IMR-90 (cell line): ENCODE results near the gene COL12A1. TPM values are rescaled to one million over a fixed set of nuclear protein-coding genes. Genes with fewer than 3 reads are reported as not detected.

Experiments
- ATAC-seq: fragments of 200-7000 bp; cut with Tn5 transposase; 2 replicates; pipeline ENCODE4 v1.9.1; 2020; ENCODE audit warnings: low read depth, mild to moderate bottlenecking, moderate library complexity
- BruUV-seq: library from RNA; stranded (reverse); fragments of 400-500 nt; replicated peaks from 2 replicates; lab custom pipeline; 2021; lab: Mats Ljungman, UMichigan
- CTCF ChIA-PET: fragments of 300-600 bp; formaldehyde crosslinking; extraction: SDS; loops from one replicate; lab custom pipeline; 2021; ENCODE audit warnings: antibody characterized with exemption; lab: Yijun Ruan, JAX
- POLR2A ChIA-PET: fragments of 300-600 bp; sonication (Branson Sonifier 250); formaldehyde crosslinking; loops from one replicate; lab custom pipeline; 2022; ENCODE audit warnings: antibody characterized with exemption; ENCODE audit not compliant: unreplicated experiment; lab: Charles Lee
- DNase-seq: peaks from one replicate; pipeline ENCODE4 v3.0.0; 2013
- H2AFZ ChIP-seq: replicated peaks from 2 replicates; pipeline ENCODE3; 2013; ENCODE audit warnings: low read length, mild to moderate bottlenecking; ENCODE audit not compliant: poor library complexity
- H2AK5ac ChIP-seq: 2 replicates; pipeline ENCODE4 v1.6.1; 2013; ENCODE audit warnings: low read depth, low read length, inconsistent platforms
- H2AK9ac ChIP-seq: replicated peaks from 2 replicates; pipeline ENCODE3; 2013; ENCODE audit warnings: mild to moderate bottlenecking, low read depth, low read length, moderate library complexity; ENCODE audit not compliant: poor library complexity
- H2BK120ac ChIP-seq: 2 replicates; pipeline ENCODE4 v1.6.1; 2013; ENCODE audit warnings: low read depth, low read length, inconsistent platforms
- H2BK15ac ChIP-seq: 3 replicates; pipeline ENCODE4 v1.6.1; 2013; ENCODE audit warnings: low read depth, low read length, inconsistent platforms
- H2BK20ac ChIP-seq: 2 replicates; pipeline ENCODE4 v1.6.1; 2013; ENCODE audit warnings: low read depth, mild to moderate bottlenecking, inconsistent platforms, low read length, moderate library complexity
- H2BK5ac ChIP-seq: 2 replicates; pipeline ENCODE4 v1.6.1; 2013; ENCODE audit warnings: mild to moderate bottlenecking, low read depth, low read length, inconsistent platforms; ENCODE audit not compliant: poor library complexity, severe bottlenecking
- H3K14ac ChIP-seq: replicated peaks from 2 replicates; pipeline ENCODE4 v1.6.1; 2013; ENCODE audit warnings: low read depth, low read length, inconsistent platforms
- H3K18ac ChIP-seq: 2 replicates; pipeline ENCODE4 v1.6.1; 2013; ENCODE audit warnings: low read depth, low read length, control low read depth
- H3K23ac ChIP-seq: 2 replicates; pipeline ENCODE4 v1.6.1; 2013; ENCODE audit warnings: low read depth, low read length, inconsistent platforms
- H3K27ac ChIP-seq: 2 replicates; pipeline ENCODE4 v1.5.1; 2013; ENCODE audit warnings: mild to moderate bottlenecking, control low read depth, low read length; ENCODE audit not compliant: insufficient read depth
- H3K27me3 ChIP-seq: 2 replicates; pipeline ENCODE4 v1.6.1; 2013; ENCODE audit warnings: low read length; ENCODE audit not compliant: control insufficient read depth, insufficient read depth
- H3K36me3 ChIP-seq: 2 replicates; pipeline ENCODE4 v1.6.1; 2013; ENCODE audit warnings: low read length, mixed read lengths; ENCODE audit not compliant: control insufficient read depth, insufficient read depth
- H3K4ac ChIP-seq: 2 replicates; pipeline ENCODE4 v1.6.1; 2013; ENCODE audit warnings: low read depth, low read length, inconsistent platforms
- H3K4me1 ChIP-seq: 2 replicates; pipeline ENCODE4 v1.6.1; 2013; ENCODE audit warnings: low read length, mixed read lengths; ENCODE audit not compliant: control insufficient read depth, insufficient read depth
- H3K4me2 ChIP-seq: 2 replicates; pipeline ENCODE4 v1.6.1; 2013; ENCODE audit warnings: low read depth, mild to moderate bottlenecking, control low read depth, low read length, moderate library complexity
- H3K4me3 ChIP-seq: 2 replicates; pipeline ENCODE4 v1.5.1; 2013; ENCODE audit warnings: low read depth, mild to moderate bottlenecking, control low read depth, low read length, moderate library complexity; ENCODE audit not compliant: insufficient read depth
- H3K56ac ChIP-seq: 2 replicates; pipeline ENCODE4 v1.6.1; 2013; ENCODE audit warnings: low read length, inconsistent platforms; ENCODE audit not compliant: insufficient read depth; ENCODE audit errors: extremely low read depth
- H3K79me1 ChIP-seq, 2 experiments: 2 replicates each; pipeline ENCODE4 v1.6.1; 2013; ENCODE audit warnings: low read length in 2 of 2, inconsistent platforms in 1 of 2, low read depth in 1 of 2
- H3K9ac ChIP-seq: 2 replicates; pipeline ENCODE4 v1.6.1; 2013; ENCODE audit warnings: low read depth, low read length, control low read depth
- H3K9me1 ChIP-seq: 2 replicates; pipeline ENCODE4 v1.6.1; 2013; ENCODE audit warnings: low read length, inconsistent platforms; ENCODE audit not compliant: insufficient read depth
- H3K9me3 ChIP-seq: 2 replicates; pipeline ENCODE4 v1.6.1; 2013; ENCODE audit warnings: low read length; ENCODE audit not compliant: control insufficient read depth, insufficient read depth
- H4K20me1 ChIP-seq: 2 replicates; pipeline ENCODE4 v1.6.1; 2013; ENCODE audit warnings: low read length, inconsistent platforms; ENCODE audit not compliant: insufficient read depth
- H4K5ac ChIP-seq: 2 replicates; pipeline ENCODE4 v1.6.1; 2013; ENCODE audit warnings: mild to moderate bottlenecking, low read depth, low read length, control low read depth
- H4K8ac ChIP-seq, 2 experiments: 2 replicates each; pipeline ENCODE4 v1.6.1; 2013; ENCODE audit warnings: low read depth in 2 of 2, low read length in 2 of 2, control low read depth in 1 of 2, inconsistent platforms in 1 of 2
- H4K91ac ChIP-seq: 2 replicates; pipeline ENCODE4 v1.6.1; 2013; ENCODE audit warnings: low read depth, low read length, inconsistent platforms; ENCODE audit not compliant: insufficient read depth
- BHLHE40 ChIP-seq: fragments of 150-350 bp; IDR thresholded peaks from 2 replicates; pipeline ENCODE4 v1.6.1; 2016; ENCODE audit warnings: mild to moderate bottlenecking, low read depth, low read length
- CEBPB ChIP-seq: IDR thresholded peaks from 2 replicates; pipeline ENCODE4 v1.6.1; 2012; ENCODE audit warnings: low read depth, low read length, improper control_type of control experiment
- CHD1 ChIP-seq: IDR thresholded peaks from 2 replicates; pipeline ENCODE4 v1.6.1; 2012; ENCODE audit warnings: low read depth, low read length, improper control_type of control experiment
- MAFK ChIP-seq: IDR thresholded peaks from 2 replicates; pipeline ENCODE4 v1.6.1; 2012; ENCODE audit warnings: low read depth, low read length, improper control_type of control experiment
- MAZ ChIP-seq: IDR thresholded peaks from 2 replicates; pipeline ENCODE4 v1.6.1; 2012; ENCODE audit warnings: low read depth, mild to moderate bottlenecking, low read length, improper control_type of control experiment, moderate library complexity, borderline replicate concordance
- MXI1 ChIP-seq: IDR thresholded peaks from 2 replicates; pipeline ENCODE4 v1.6.1; 2012; ENCODE audit warnings: low read depth, mild to moderate bottlenecking, low read length, moderate library complexity, borderline replicate concordance
- NFE2L2 ChIP-seq: fragments of 150-350 bp; IDR thresholded peaks from 2 replicates; pipeline ENCODE4 v1.6.1; 2016; ENCODE audit warnings: low read depth, mild to moderate bottlenecking, low read length
- RAD21 ChIP-seq: IDR thresholded peaks from 2 replicates; pipeline ENCODE4 v1.6.1; 2012; ENCODE audit warnings: low read length, improper control_type of control experiment
- RFX5 ChIP-seq: IDR thresholded peaks from 2 replicates; pipeline ENCODE4 v1.8.0; 2012; ENCODE audit warnings: low read depth, mild to moderate bottlenecking, low read length, moderate library complexity
- SMC3 ChIP-seq: fragments of 150-350 bp; IDR thresholded peaks from 2 replicates; pipeline ENCODE4 v1.6.1; 2016; ENCODE audit warnings: low read depth, mild to moderate bottlenecking, antibody characterized with exemption, low read length, moderate library complexity
- dilution Hi-C: fragments of 300-500 bp; cut with HindIII; formaldehyde crosslinking; loops from one replicate; pipeline ENCODE4 v1.14.3; 2018; ENCODE audit warnings: low sequenced_read_pairs; ENCODE audit not compliant: unreplicated experiment
- in situ Hi-C: fragments of 300-500 bp; cut with MboI; formaldehyde crosslinking; loops from 3 replicates; pipeline ENCODE4 v1.14.3; 2019; ENCODE audit warnings: low sequenced_read_pairs, inconsistent platforms, mixed read lengths
- intact Hi-C: fragments of 100-400 bp; cut with micrococcal nuclease; formaldehyde crosslinking; loops from 2 replicates; pipeline ENCODE4 v1.10.0; 2022
- polyA plus RNA-seq, 3 experiments: library from polyadenylated mRNA; depleted of rRNA; stranded (reverse); fragments of >200 nt; gene quantifications; 2 replicates each; pipeline ENCODE4 v1.2.3, GENCODE V29; 2012; ENCODE audit warnings: low replicate concordance in 1 of 3
- total RNA-seq: library from RNA; depleted of rRNA; stranded (reverse); fragments of >200 nt; gene quantifications from 2 replicates; pipeline ENCODE4 v1.2.3, GENCODE V29; 2012
- TF ChIP-seq, protein P1 (sequence below): fragments of 150-350 bp; IDR thresholded peaks from 2 replicates; pipeline ENCODE4 v1.6.1; 2016; ENCODE audit warnings: low read depth, mild to moderate bottlenecking, low read length, moderate library complexity, borderline replicate concordance
- TF ChIP-seq, protein P2 (sequence below): conservative IDR thresholded peaks from 2 replicates; pipeline ENCODE4 v1.5.1; 2012; ENCODE audit warnings: mild to moderate bottlenecking, low read depth, low read length, improper control_type of control experiment

The COL12A1 gene
- total and polyA plus RNA-seq, 2 of the 4 experiments (the other 2 are of a cell fraction): 350 to 452 TPM

DNA sequence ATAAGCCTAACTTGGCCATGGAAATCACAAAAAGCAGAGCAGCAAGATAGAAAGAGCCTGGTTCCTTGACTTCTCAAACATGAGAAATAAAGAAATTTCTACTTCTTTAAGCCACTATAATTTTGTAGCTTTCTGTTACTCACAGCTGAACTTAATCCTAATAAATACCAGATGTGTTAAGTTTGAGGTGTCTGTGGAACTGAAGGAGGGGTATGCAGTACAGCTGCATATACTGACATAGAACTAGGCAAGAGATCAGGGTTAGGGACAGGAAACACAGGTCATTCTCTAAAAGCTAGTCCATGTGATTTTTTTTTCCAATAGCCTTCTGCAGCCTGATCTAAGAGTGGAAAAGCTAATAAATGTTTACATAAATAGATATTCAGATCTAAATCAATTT, 123.9 kb downstream of the COL12A1 start:
- ChIA-PET POLR2A (no interaction called here), CTCF (no interaction called here)
- no peak overlapping the region for H2BK20ac ChIP-seq
- H2AK5ac ChIP-seq: no peak overlapping the region
- peaks cover 26% of the 10 kb centered on the region for H3K36me3 ChIP-seq
- TF ChIP-seq RFX5: no peak
- TF ChIP-seq CHD1: no peak
- TF ChIP-seq SMC3: no peak
- TF ChIP-seq MAZ: no peak
- TF ChIP-seq, protein P1, sequence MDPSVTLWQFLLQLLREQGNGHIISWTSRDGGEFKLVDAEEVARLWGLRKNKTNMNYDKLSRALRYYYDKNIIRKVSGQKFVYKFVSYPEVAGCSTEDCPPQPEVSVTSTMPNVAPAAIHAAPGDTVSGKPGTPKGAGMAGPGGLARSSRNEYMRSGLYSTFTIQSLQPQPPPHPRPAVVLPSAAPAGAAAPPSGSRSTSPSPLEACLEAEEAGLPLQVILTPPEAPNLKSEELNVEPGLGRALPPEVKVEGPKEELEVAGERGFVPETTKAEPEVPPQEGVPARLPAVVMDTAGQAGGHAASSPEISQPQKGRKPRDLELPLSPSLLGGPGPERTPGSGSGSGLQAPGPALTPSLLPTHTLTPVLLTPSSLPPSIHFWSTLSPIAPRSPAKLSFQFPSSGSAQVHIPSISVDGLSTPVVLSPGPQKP: no peak
- TF ChIP-seq CEBPB: no peak
- no peak for TF ChIP-seq BHLHE40
- TF ChIP-seq MXI1: no peak
- TF ChIP-seq MAFK: no peak
- TF ChIP-seq RAD21: no peak
- TF ChIP-seq, protein P2, sequence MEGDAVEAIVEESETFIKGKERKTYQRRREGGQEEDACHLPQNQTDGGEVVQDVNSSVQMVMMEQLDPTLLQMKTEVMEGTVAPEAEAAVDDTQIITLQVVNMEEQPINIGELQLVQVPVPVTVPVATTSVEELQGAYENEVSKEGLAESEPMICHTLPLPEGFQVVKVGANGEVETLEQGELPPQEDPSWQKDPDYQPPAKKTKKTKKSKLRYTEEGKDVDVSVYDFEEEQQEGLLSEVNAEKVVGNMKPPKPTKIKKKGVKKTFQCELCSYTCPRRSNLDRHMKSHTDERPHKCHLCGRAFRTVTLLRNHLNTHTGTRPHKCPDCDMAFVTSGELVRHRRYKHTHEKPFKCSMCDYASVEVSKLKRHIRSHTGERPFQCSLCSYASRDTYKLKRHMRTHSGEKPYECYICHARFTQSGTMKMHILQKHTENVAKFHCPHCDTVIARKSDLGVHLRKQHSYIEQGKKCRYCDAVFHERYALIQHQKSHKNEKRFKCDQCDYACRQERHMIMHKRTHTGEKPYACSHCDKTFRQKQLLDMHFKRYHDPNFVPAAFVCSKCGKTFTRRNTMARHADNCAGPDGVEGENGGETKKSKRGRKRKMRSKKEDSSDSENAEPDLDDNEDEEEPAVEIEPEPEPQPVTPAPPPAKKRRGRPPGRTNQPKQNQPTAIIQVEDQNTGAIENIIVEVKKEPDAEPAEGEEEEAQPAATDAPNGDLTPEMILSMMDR: no peak
- TF ChIP-seq NFE2L2: no peak
- peak; percentile 50 for DNase-seq
- H3K27me3 ChIP-seq: no peaks in the 10 kb centered on the region
- no peak overlapping the region; the same call in 1 of the 2 replicates for H3K18ac ChIP-seq
- no peak overlapping the region for H3K9ac ChIP-seq
- H3K9me1 ChIP-seq: 0 out of 2 replicates have a peak, but pooled peaks cover 8% of the 10 kb centered on the region
- no TSS peak for BruUV-seq
- no peak overlapping the region for H2BK120ac ChIP-seq
- H2BK5ac ChIP-seq: no peak overlapping the region
- H3K27ac ChIP-seq: no peak overlapping the region
- H2BK15ac ChIP-seq: no peak overlapping the region
- H3K4me1 ChIP-seq: peaks cover 4% of the 10 kb centered on the region; the same call in 1 of the 2 replicates
- H4K8ac ChIP-seq: 0 out of 4 replicates have a peak overlapping the region, but pooled peaks of 1 of the 2 experiments have one; percentile 9
- no peak overlapping the region for H2AFZ ChIP-seq
- no peak overlapping the region for H2AK9ac ChIP-seq
- H3K9me3 ChIP-seq: no peaks in the 10 kb centered on the region
- dilution Hi-C loops (no loop called here), intact Hi-C loops (no loop called here), in situ Hi-C loops (no loop called here)
- H4K5ac ChIP-seq: no peak overlapping the region
- no peak overlapping the region for H3K4ac ChIP-seq
- H4K91ac ChIP-seq: no peak overlapping the region
- peak; percentile 22 for ATAC-seq
- no peaks in the 10 kb centered on the region for H4K20me1 ChIP-seq
- no peak overlapping the region for H3K56ac ChIP-seq
- peaks cover 7 to 26% of the 10 kb centered on the region in 2 experiments; a peak in 3 of 4 replicates for H3K79me1 ChIP-seq
- no peak overlapping the region for H3K14ac ChIP-seq
- no peak overlapping the region for H3K23ac ChIP-seq
- no peak overlapping the region for H3K4me2 ChIP-seq
- H3K4me3 ChIP-seq: no peak overlapping the region
